ENCODE results near the gene PPIL6.
A peak's percentile ranks its signal among the peaks of the same experiment; 100 is the strongest.

The PPIL6 gene

DNA sequence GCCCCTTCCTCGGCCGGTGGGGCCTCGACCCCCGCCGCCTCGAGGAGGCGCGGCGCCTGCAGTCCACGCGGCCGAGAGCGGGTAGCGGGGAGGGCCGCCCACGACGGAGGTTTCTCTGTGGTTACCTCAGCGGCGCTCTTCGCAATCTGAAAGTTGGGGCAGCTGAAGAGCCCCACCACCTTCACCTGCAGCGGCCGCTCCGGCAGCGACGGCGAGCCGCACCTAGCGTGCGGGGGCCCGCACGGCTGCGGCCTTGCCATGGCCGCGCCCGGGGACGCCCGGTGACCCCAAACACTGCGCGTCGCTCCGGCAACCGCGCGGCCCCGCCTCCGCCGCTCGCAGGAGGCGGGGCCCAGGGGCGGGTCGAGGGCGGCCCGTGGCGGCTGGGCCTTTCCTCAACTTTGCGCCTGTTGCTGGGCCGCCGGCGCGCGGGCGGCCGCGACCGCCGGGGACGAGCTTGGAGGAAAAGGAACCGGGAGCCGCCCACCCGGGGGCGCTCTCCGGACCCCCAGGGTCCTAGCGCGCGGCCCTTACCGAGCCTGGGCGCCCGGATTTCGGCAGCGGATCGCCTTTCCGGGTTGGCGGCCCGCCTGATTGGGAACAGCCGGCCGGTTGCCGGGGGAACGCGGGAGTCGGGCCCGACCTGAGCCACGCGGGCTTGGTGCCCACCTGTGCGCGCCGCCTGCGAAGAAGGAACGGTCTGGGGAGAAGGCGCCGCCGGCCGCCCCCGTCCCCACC, at the start of gene PPIL6, which contains the start of gene SMPD2:
PPIL6 (minus strand) TSS at position 298 of the 738 bp plus-strand sequence; CDS start at position 260, 38 bp downstream.
SMPD2 (plus strand) TSS at position 394 of the 738 bp plus-strand sequence. CDS start 398 bp downstream, outside the sequence.
- DNase-seq (ENCODE audit: low read depth in 1 of 2, low spot score in 1 of 2), result peak; percentile 63 to 75

DNA sequence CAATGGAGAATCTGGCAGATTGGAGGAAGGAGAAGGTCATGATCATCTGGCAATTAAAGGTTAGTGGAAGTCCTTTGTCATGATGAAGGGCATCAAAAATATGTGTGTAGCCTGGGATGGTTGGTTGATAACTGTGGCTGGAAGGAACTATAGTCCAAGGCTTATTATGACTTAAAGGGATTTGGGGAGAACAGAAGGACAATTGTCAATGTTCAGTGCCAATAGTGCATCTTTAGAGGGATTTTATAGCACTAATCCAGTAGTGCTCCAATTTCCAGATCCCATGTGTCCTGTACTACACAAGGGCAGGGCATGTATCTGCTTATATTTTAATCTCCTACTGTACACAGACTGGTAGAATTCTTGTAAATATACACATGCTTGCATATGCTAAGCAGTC, 47.6 kb upstream of the PPIL6 start:
- no peak for DNase-seq (ENCODE audit: low read depth in 1 of 2, low spot score in 1 of 2)

DNA sequence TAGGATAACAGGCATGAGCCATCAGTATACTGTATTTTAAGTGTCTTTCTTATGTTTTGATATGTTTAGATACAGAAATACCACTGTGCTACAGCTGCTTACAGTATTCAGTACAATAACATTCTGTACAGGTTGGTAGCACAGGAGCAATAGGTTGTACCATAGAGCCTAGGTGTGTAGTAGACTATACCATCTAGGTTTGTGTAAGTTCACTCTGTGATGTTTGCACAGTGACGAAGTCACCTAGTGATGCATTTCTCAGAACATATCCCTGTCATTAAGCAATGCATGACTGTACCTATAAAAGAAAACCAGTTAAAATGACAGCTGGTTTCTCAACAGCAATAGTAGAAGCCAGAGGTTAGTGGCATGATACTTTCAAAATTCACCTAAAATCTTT, 45.6 kb upstream of the PPIL6 start:
- no peak for DNase-seq (ENCODE audit: low read depth in 1 of 2, low spot score in 1 of 2)

DNA sequence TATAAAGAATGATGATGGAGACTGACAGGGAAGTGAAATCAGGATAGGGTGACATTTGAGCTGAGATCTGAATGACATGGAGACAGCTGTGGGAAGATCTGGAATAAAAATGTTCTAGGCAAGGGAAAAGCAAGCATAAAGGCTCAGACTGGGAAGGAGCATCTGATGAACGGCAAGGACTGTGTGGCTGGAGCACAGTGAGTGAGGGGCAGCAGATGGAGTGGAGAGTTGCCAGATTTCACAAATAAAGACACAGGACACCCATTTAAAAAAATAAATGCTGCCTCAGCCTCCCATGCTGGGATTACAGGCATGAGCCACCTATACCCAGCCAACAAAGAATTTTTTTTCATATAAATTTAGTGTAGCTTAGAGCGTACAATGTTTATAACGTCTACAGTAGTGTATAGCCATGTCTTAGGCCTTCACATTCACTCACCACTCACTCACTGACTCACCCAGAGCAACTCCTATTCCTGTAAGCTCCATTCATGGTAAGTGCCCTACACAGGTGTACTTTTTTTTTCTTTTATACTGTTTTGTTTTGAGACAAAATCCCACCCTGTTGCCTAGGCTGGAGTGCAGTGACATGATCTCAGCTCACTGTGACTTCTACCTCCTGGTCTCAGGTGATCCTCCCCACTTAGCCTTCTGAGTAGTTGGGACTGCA, 45.0 kb upstream of the PPIL6 start:
- no peak for DNase-seq (ENCODE audit: low read depth in 1 of 2, low spot score in 1 of 2)

DNA sequence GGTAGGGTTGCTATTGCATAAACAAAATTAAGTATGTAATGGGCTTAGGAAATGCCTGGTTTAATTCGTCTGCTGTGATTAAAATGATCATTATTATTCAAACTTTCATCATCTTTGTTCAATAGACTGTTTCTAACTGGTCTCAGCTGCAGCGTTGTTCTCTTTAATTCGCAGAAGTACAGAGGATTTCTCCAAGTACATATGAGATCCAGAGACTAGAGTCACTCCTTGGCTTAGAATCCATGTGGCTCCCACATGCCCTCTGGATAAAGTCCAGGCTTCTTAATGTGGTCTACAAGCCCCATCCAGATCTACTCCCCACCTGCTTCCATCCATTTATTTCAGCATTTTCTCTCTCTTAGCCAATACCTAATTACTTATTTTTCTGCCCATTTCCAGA, 43.7 kb upstream of the PPIL6 start:
- DNase-seq (ENCODE audit: low read depth in 1 of 2, low spot score in 1 of 2), result no peak

DNA sequence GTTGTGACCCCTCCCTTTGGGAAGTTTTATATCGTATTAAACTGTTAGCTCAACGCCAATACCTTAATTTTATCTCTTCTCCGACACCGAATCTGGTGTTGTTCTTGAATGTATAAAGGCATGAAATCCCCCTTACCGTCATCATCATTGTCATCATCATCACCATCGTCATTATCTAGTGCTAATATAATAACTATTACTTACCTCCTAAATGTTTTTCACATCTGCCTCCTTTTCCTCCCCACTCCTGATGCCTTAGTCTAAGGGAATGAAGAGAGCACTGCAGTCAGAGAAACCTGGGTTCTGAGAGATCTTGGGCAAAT, 43.3 kb upstream of the PPIL6 start:
- no peak for DNase-seq (ENCODE audit: low read depth in 1 of 2, low spot score in 1 of 2)

DNA sequence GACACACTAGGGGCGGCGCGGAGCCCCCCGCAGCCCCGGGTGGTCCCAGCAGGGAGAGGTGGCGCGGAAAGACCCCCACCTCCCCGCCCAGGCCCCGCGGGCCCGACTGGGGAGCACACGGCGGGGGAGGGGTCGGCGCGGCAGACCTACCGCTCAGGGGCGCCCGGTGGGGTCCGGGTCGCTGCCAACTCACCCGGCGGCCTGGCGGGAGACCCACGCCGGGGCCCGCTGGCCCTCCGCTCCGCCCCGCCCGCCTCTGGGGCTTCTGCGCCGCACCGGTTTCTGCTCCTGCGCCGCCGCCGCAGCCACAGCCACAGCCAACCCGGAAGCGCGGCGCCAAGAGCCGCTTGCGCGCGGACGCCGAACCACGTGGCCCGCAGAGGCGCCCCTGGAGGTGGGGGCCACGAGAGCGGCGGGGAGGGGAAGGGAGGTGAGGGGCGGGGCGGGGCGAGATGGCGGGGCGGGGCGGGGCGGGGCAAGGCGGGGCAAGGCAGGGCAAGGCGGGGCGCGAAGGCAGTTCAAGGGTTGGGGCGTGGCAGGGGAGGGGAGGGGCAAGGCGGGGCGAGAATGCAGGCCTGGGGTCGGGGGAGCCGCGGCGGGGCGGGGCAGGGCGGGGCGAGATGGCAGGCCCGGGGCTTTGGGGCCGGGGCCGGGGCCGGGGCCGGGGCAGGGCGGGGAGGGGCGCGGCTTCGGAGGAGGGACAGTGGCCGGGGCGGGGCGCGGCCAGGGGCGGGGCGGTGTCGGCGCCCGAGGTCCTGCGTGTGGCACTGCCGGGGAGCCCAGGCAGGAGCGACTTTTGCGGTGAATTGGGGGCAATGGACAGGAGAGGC, 42.7 kb upstream of the PPIL6 start, which contains the start of gene ZBTB24:
ZBTB24 (minus strand) TSS at position 315 of the 830 bp plus-strand sequence. CDS start 1,193 bp downstream, outside the sequence.
- peak; percentile 79 to 80 for DNase-seq (ENCODE audit: low read depth in 1 of 2, low spot score in 1 of 2)

DNA sequence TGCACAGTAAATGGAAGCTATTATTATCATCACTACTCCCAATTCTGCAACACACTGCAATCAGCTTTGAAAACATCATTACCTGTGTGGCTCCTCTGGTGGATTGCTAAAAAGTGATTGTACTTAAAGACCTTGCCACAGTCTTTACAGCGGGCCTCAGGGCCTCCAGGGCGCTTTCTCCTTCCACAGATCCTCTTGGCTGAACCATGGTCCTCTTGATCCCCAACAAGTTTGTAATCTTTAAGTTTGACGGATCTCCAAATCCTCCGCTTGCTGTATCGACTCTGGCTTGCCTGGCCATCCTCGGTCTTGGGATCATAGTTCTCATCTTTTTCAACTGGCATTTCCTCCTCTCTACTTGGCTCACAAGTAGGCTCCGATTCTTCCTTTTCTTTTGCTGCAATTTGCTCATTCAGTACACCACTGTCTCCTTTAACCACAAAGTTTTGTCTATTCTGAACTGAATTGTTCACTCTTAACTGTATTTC, 40.6 kb upstream of the PPIL6 start:
- DNase-seq (ENCODE audit: low read depth in 1 of 2, low spot score in 1 of 2), result no peak

DNA sequence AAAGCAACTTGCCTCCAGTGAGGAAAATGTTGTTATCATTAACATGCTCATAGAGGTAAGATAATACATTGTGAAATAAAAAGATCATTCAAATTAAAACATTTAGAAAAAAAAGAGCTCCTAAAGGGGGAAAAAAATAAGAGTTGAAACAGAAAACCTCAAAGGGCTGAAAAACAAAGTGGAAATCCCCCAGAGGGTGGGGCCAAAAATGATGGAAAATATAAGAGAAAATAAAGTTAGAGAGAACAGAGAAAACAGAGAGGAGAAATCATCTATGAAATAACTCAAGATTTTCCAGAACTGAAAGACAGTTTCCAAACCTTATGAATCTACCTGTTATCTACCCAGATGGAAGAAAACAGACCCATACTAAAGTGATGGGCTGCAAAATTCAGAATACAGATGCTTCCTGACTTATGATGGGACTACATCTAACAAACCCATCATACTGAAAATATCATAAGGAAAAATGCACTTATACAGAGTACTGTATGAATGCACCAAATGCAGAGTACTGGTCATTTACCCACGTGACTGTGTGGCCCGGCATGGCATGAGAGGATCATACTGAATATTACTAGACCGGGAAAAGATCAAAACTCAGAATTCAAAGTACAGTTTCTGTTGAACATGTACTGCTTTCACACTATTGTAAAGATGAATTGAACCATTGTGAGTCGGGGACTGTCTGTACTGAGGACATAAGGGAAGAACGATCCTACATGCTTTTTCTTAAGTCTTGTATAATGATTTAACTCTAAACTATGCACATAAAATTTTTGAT, 38.6 kb upstream of the PPIL6 start:
- no peak for DNase-seq (ENCODE audit: low read depth in 1 of 2, low spot score in 1 of 2)

DNA sequence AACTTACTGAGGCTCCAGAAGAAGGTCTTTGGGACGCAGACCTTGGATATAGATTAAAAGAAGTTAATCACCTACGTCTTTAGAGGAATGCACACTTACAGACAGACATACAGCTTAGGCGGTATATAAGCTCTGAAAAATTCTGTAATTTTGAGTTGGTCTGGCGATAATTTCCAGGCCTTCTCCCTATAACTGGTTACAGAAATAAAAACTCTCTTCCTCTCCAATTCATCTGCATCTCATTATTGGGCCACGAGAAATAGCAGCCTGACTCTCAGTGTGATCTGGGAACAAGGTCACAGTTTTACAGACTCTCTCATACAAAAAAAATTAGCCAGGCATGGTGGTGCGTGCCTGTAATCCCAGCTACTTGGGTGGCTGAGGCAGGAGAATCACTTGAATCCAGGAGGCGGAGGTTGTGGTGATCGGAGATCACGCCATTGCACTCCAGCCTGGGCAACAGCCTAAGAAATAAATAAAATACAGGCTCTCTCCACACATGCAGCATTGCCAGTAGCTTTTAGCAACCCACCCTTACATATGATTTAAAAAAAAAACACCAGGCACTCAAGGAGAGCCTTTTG, 37.9 kb upstream of the PPIL6 start:
- DNase-seq (ENCODE audit: low read depth in 1 of 2, low spot score in 1 of 2), result no peak

DNA sequence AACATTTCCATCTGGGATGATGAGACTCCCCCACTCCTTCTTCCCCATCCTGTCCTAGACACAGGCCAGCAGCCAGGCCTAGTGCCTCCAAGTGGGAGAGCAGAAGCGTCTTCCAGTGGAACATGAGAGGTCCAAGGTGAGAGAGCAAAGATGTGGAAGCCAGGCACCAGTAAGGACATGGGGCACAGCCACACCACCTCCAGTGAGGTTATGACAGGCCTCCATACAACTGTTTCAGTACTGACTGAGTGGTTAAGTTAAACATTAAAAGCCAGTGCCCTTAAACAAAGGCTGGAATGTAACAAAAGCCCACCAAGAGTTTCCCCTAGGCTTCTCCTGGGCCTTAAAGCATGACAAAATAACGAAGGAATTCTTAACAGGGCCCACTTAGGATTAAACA, 37.3 kb upstream of the PPIL6 start:
- DNase-seq (ENCODE audit: low read depth in 1 of 2, low spot score in 1 of 2), result no peak

DNA sequence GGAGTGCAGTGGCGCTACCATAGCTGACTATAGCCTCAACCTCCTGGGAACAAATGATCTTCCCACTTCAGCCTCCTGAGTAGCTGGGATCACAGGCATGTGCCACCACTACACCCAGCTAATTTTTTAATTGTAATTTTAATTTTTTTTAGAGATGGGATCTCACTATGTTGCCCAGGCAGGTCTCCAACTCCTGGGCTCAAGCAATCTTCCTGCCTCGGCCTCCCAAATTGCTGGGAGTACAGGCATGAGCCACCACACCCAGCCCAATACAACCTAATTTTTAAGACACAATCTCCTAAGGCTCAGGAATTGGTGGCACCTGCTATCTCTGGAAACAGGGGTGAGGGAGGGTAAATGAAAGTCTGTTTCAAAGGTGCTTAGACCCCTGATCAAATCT, 36.8 kb upstream of the PPIL6 start:
- no peak for DNase-seq (ENCODE audit: low read depth in 1 of 2, low spot score in 1 of 2)

DNA sequence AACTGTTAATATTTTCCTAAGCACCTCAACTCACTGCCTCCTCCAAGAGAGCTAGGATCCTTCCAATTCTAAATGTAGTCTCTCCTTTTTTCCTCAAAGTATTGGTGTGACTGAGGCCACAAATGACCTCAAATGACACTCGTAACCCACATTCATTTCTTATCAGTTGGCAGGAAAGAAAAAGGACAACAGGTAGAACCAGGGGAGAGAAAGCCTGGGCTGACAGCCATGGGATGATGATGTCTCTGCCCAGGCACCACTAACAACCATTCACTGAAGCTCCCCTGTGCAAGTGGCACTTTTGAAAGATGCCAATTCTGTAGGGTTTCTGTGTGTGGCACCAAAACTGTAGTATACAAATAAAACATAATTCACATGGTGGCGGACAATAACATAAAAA, 35.2 kb upstream of the PPIL6 start:
- no peak for DNase-seq (ENCODE audit: low read depth in 1 of 2, low spot score in 1 of 2)

DNA sequence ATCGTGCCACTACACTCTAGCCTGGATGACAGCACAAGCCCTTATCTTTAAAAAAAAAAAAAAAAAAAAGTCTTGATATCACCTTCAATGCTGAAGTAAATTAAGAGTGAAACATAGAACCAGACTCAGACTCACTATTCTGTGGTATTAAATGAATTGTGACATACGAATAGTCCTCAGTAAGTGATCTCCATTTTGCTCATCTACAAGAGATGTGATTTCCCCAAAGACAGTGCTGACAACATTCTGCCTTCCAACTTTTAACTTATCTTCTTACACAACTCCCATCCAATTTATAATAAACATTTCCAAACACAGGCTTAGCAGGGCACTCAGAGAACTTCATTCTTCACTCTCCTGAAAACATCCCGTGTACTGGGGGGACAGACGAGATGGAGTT, 34.6 kb upstream of the PPIL6 start:
- no peak for DNase-seq (ENCODE audit: low read depth in 1 of 2, low spot score in 1 of 2)

DNA sequence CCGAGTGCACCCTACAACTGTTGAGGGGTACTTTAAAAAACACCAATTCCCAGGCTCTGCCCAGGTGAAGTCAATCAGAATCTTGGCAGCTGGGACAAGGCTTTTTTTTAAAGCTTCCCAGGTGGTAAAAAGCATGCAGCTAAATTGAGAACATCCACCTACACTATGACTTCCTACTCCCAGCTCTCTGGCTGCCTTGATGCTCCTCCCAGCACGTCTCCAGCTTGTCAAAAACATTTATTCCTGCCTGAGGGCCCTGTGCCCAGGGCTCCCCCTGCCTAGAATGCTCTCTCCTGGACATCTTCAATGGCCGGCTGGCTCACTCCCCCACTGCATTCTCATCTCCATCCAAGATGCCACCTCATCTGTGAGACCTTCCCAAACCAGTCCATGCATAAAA, 32.7 kb upstream of the PPIL6 start:
- no peak for DNase-seq (ENCODE audit: low read depth in 1 of 2, low spot score in 1 of 2)

DNA sequence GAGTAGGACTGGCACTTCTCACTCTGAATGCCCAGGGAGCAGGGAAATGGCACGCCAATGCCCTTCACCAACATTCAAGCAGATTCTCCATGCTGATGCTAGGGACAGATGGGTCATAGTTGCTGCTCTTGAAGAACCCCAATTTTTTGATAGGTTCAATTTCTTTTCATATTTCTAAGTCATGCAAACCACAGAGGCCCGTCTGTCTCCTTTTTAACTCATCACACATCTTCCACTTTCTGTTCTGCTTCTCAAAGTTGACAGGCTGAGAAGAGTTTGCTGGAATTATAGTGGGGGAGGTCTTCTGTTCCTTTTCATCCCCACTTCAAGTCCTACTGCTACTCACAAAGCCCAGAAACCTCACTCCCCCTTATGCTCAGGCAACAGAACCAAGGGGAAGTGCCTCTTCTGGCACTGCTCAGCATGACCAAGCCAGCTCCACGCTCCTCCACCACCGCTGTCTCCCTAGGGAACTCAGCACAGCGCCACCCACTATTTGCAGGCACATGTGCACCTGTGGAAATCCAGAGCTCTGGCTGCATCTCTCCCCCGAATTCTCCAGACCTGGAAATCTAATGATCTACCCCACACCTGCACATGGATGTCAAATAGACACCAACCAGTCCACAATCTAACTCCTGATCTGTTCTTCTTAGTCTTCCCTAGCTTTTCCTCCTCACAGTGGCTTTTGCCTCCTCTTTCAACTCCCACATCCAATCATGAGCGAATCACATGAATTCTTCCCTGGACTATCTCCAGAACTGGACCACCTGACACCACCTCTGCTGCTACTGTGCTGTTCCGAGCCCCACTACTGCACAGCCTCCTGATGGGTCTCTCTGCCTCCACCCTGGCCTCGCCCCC, 31.9 kb upstream of the PPIL6 start:
- DNase-seq (ENCODE audit: low read depth in 1 of 2, low spot score in 1 of 2), result no peak

DNA sequence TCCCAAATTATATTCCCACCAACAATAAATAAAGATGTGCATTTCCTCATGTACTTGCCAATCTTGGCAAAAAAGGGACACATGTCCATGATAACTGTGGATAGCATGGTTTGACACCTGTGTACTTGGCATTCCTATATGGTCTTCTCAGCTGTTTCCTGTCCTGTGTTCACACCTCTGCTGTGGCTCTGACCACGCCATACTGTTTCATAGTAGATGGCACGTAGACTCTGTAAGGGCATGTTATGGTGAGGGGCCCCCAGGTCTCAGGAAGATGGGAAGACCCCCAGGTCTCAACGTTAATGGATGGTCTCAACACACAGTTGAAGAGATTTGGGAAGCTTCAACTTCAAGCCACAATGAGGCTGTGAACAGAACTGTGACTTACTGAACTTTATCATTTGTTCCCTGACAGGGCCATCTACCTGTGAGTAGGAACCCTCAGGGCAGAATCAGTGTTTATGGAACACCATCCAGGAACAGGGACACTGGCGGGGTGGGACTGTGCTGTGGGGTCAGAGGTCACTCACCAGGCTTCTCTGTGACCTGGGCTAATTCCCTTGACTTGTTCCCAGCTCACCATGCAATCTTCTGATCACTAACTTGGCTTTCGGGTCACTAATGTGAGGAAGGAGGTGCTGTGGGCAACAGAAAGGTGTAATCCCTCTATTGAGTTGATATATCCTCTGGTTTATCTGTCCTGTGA, 30.8 kb upstream of the PPIL6 start:
- DNase-seq (ENCODE audit: low read depth in 1 of 2, low spot score in 1 of 2), result no peak

DNA sequence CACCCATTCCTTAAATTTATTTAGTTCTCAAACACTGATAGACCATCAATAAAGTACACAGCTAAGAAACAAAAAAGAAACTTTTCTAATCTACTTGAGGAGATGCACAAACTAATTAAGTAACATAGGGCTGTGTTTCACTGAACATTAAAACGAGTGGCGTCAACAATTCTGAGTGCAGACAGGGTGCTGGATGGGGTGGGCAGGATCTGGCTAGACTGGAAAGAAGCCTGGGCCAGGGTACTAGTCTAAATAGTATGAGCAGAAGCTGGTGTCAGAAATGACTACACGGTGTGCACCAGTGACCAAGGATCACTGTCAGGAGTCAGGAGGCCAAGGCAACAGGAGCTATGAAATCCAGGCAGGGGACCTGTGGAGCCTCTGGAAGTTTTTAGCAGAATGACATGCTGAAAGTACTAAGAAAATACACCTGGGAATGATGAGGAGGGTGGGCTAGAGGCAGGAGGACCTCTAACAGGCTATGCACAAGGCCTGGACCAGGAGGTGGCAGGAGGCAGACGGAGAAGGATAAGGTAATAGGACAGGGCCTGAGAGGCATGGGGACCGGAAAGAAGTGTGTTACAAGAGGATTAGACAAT, 29.3 kb upstream of the PPIL6 start:
- no peak for DNase-seq (ENCODE audit: low read depth in 1 of 2, low spot score in 1 of 2)

DNA sequence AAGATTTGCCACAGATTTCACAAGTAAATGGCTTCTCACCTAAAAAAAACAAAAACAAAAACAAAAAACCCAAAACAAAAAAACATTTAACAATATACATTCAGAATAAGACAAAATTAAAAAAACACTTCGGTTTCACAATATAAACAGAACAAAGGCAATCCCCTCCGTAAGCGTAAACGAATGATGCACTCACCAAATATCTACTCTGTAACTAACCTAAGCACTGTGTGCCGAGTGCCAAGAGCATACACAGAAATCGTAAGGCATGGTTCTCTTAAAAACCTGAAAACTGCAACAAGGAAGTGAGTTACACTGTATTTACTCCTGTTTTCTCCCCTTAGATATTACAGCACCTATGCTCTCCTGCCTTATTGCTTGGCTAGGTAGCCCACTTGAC, 27.3 kb upstream of the PPIL6 start:
- DNase-seq (ENCODE audit: low read depth in 1 of 2, low spot score in 1 of 2), result no peak
